SU-DHL-6 (cell line): ENCODE results near the gene BTBD9.

Experiments used
- H2AFZ ChIP-seq: fragments of 200-600 bp; sonication (generic); 2 replicates; pipeline ENCODE4 v1.6.1; 2014; ENCODE audit warnings: low read depth, mild to moderate bottlenecking, moderate library complexity, mixed read lengths, antibody characterized with exemption, low read length; ENCODE audit not compliant: severe bottlenecking
- H3F3A ChIP-seq: fragments of 200-600 bp; shearing (Covaris generic); 2 replicates; pipeline ENCODE4 v1.6.0; 2016; ENCODE audit warnings: antibody characterized with exemption, mild to moderate bottlenecking; ENCODE audit not compliant: insufficient read depth
- H3K27ac ChIP-seq: fragments of 200-600 bp; sonication (generic); 2 replicates; pipeline ENCODE4 v1.5.1; 2016; ENCODE audit warnings: low read depth, mild to moderate bottlenecking, low read length, moderate library complexity, mixed read lengths
- H3K27me3 ChIP-seq: fragments of 200-600 bp; sonication (generic), shearing (Covaris generic); 2 replicates; pipeline ENCODE4 v1.6.0; 2014; ENCODE audit warnings: mild to moderate bottlenecking, low read length
- H3K36me3 ChIP-seq: fragments of 200-600 bp; sonication (generic); 2 replicates; pipeline ENCODE4 v1.6.1; 2014; ENCODE audit warnings: mild to moderate bottlenecking, low read length, mixed read lengths
- H3K4me2 ChIP-seq: fragments of 300-600, 200-600 bp; shearing (Covaris generic), sonication (generic); 2 replicates; pipeline ENCODE4 v1.6.0; 2014; ENCODE audit warnings: low read length, low read depth, mild to moderate bottlenecking; ENCODE audit not compliant: poor library complexity, severe bottlenecking
- H3K4me3 ChIP-seq: fragments of 200-600 bp; sonication (generic); 2 replicates; pipeline ENCODE4 v1.5.1; 2014; ENCODE audit warnings: antibody characterized with exemption, low read length, mild to moderate bottlenecking, mixed read lengths; ENCODE audit not compliant: insufficient read depth, poor library complexity, severe bottlenecking
- H3K79me2 ChIP-seq: fragments of 200-600 bp; sonication (generic); 2 replicates; pipeline ENCODE4 v1.6.1; 2014; ENCODE audit warnings: mild to moderate bottlenecking, low read length, moderate library complexity; ENCODE audit not compliant: insufficient read depth
- H3K9ac ChIP-seq: fragments of 200-600 bp; sonication (generic); 2 replicates; pipeline ENCODE4 v1.7.0; 2014; ENCODE audit warnings: mild to moderate bottlenecking, low read length
- H3K9me2 ChIP-seq: fragments of 200-600 bp; sonication (generic); replicated peaks from 2 replicates; pipeline ENCODE4 v1.6.1; 2014; ENCODE audit warnings: low read length; ENCODE audit not compliant: insufficient read depth
- H3K9me3 ChIP-seq: fragments of 200-600 bp; sonication (generic); 2 replicates; pipeline ENCODE4 v1.6.1; 2014; ENCODE audit warnings: low read length, mixed read lengths; ENCODE audit not compliant: insufficient read depth
- H4K20me1 ChIP-seq: fragments of 200-600 bp; sonication (generic); 2 replicates; pipeline ENCODE4 v1.6.1; 2014; ENCODE audit warnings: low read depth, mild to moderate bottlenecking, antibody characterized with exemption, low read length, moderate library complexity, mixed read lengths
- CTCF ChIP-seq: fragments of 200-600 bp; sonication (generic); IDR thresholded peaks from one replicate; pipeline ENCODE4 v1.5.1; 2017; ENCODE audit warnings: antibody characterized with exemption, mild to moderate bottlenecking, low read length, moderate library complexity; ENCODE audit not compliant: insufficient read depth, poor library complexity, severe bottlenecking
- EZH2phosphoT487 ChIP-seq: fragments of 200-600 bp; sonication (generic), shearing (Covaris generic); conservative IDR thresholded peaks from 2 replicates; pipeline ENCODE4 v1.6.1; 2018; ENCODE audit warnings: mild to moderate bottlenecking, antibody characterized with exemption, low read length, moderate library complexity, mixed read lengths

The BTBD9 gene

GRCh38 chr6:38320358-38320757 lies 319.4 kb downstream of the BTBD9 start:
- Histone ChIP-seq H3K27me3 (no peaks in the 10 kb centered on the region), H3K79me2 (no peaks in the 10 kb centered on the region), H3F3A (no peaks in the 10 kb centered on the region), H2AFZ (no peak overlapping the region), H3K9me2 (no peaks in the 10 kb centered on the region), H3K36me3 (no peaks in the 10 kb centered on the region), H3K4me3 (no peak overlapping the region), H3K27ac (no peak overlapping the region), H3K9me3 (no peaks in the 10 kb centered on the region), H4K20me1 (no peaks in the 10 kb centered on the region), H3K4me2 (no peak overlapping the region), H3K9ac (no peak overlapping the region)
- no peak for TF ChIP-seq CTCF
- no peak for TF ChIP-seq EZH2phosphoT487

DNA sequence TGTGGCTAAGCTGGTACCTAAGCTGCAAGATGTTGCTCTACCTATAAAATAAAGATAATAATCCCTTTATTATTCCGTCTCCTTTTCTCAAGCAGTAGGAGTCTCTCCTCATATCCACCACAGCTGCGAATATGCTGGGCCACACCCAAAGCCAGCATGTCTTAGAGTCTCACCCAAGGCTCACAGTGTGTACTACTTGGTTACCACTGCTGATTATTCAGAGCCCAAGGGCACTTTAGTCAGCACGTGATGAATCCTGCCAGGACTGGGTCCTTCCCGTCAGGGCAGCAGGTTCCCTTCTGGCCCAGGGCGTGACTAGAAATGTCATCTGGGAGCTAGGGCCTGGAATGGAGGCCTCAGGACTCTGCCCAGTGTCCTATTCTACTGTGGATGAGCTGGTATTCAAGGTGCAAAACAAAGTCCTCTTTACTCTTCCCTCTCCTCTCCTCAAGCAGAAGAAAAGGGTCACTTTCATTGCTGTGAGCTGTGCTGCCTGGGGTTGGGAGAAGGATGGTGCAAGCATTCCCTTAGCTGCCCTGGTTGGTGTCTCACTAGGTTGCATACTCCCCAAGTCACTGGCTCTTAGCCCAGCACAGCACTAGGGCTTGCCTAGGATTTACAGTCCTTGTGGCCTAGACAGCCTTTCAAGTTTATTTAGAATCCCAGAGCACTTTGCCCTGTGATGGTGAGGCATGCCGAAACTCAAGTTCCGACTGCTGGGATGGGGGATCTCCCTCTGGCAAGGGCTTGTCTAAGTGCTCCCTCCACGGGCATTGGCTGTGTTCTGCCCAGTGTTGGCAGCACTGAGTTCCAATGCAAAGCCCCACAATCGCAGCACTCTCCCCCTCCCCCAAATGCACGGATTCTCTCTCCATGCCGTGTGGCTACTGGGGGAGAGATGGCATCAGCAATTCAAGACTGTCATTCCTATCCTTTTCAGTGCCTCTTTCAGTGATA lies 320.2 kb downstream of the BTBD9 start:
- Histone ChIP-seq H3K79me2 (no peaks in the 10 kb centered on the region), H4K20me1 (no peaks in the 10 kb centered on the region), H3K27me3 (no peaks in the 10 kb centered on the region), H3F3A (no peaks in the 10 kb centered on the region), H3K4me3 (no peak overlapping the region), H3K9me2 (no peaks in the 10 kb centered on the region), H2AFZ (no peak overlapping the region), H3K36me3 (no peaks in the 10 kb centered on the region), H3K9ac (no peak overlapping the region), H3K27ac (no peak overlapping the region), H3K9me3 (no peaks in the 10 kb centered on the region), H3K4me2 (no peak overlapping the region)
- TF ChIP-seq EZH2phosphoT487 (no peak), CTCF (no peak)

DNA sequence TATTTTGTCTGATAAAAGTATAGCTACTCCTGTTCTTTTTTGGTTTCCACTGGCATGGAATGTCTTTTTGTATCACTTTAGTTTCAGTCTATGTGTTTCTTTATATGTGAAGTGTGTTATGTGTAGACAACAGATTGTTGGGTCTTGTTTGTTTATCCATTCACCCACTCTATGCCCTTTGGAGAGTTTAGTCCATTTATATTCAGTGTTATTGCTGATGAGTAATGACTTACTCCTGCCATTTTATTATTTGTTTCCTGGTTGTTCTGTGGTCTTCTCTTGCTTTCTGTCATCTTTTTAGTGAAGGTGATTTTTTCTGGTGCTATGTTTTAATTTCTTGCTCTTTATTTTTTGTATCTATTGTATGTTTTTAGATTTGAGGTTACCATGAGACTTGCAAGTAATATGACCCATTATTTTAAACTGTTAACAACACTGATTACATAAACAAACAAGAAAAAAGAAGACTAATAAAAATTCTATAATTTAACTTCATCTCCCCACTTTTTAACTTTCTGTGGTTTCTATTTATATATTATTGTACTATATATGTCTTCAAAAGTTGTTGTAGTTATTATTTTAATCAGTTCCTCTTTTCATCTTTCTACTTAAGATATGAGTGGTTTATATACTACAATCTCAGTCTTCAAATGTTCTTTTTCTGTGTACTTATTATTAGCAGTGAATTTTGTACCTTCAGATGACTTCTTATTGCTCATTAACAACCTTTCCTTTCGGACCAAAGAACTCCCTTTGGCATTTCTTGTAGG lies 323.4 kb downstream of the BTBD9 start:
- H3K4me3 ChIP-seq = no peak overlapping the region
- H3K79me2 ChIP-seq = no peaks in the 10 kb centered on the region
- H3K9ac ChIP-seq = no peak overlapping the region
- no peak for TF ChIP-seq CTCF
- TF ChIP-seq EZH2phosphoT487 = no peak
- no peak overlapping the region for H2AFZ ChIP-seq
- peak overlapping the region; percentile 43 for H3K4me2 ChIP-seq
- H3K36me3 ChIP-seq = no peaks in the 10 kb centered on the region
- no peaks in the 10 kb centered on the region for H3K9me2 ChIP-seq
- no peak overlapping the region for H3K27ac ChIP-seq
- no peaks in the 10 kb centered on the region for H3K27me3 ChIP-seq
- H4K20me1 ChIP-seq = no peaks in the 10 kb centered on the region
- no peaks in the 10 kb centered on the region for H3F3A ChIP-seq
- no peaks in the 10 kb centered on the region for H3K9me3 ChIP-seq
